Stimulated activated naive CD8-positive, alpha-beta T cell treated with anti-CD3 and anti-CD28 coated beads, Interleukin-15, Interleukin-2, amounts not matched to agents 100 U/mL and 50 U/mL, for 24 hours (primary cell): ENCODE measurements around the gene GLRA2.

Experiments used
- ATAC-seq: fragments of 150-1000 bp; cut with Tn5 transposase; one replicate; pipeline ENCODE4 v1.10.0; 2021
- DNase-seq: peaks from one replicate; pipeline ENCODE4 v3.0.0; 2021

GLRA2 gene

GRCh38 chrX:14702145-14702544, 172.8 kb downstream of the GLRA2 start:
- DNase-seq (no peak), ATAC-seq (no peak)

GRCh38 chrX:14712096-14712495, 182.8 kb downstream of the GLRA2 start:
- DNase-seq (no peak), ATAC-seq (no peak)

GRCh38 chrX:14717949-14718348, 188.6 kb downstream of the GLRA2 start:
- no peak for ATAC-seq
- DNase-seq, result no peak

DNA sequence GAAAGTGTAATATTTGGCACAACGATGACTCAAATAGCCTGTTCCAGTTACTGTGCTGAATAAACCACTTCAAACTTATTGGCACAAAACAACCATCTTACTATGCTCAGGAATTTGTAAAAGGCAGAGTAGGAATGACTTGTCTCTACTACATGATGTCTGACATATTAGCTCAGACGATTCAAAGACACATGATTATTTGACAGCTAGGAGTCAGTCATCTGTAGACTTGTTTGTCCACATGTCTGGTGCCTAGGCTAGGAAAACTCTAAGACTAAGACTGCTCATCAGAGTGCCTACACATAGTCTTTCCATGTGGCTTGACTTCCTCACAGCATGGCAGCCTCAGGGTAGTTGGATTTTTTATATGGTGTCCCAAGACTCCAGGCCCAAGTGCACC, 189.1 kb downstream of the GLRA2 start:
- no peak for ATAC-seq
- no peak for DNase-seq

DNA sequence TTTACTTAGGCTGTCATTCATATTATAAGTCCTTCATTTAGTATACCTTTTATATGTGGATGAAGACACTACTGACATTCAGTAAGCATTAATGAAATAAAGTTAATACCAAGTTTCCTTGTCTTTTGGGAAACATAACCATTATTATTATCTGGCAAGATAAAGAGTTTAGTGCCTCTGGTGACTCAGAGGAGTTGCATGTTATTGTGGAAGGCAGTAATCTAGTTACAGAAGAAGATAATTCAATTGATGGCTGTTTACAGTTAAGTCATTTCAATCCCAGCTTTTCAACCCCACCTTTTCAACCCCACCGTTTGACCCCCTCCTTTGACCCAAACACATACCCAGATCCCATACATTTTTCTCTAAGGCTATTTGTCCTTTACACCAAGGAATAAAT, 199.7 kb downstream of the GLRA2 start:
- DNase-seq (no peak), ATAC-seq (no peak)

DNA sequence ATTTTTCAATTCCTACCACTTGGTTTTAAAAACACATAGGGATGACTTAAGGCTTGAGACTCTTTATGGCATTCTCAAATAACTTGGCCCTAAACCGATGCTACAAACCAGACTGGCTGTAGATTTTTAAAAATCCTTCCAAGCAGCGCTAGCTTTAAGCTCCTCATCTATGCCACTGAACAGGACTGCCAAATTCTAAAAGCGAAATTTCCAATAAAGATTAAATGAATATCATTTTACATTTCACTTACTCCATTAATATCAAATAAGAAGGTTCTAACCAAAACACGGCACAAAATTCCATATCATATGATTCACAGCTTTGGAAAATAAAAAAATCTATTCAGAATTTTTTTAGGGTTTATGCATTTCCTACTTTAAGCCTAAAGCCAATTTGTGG, 209.3 kb downstream of the GLRA2 start:
- ATAC-seq (no peak), DNase-seq (no peak)

GRCh38 chrX:14753441-14753840, 224.1 kb downstream of the GLRA2 start:
- no peak for ATAC-seq

DNA sequence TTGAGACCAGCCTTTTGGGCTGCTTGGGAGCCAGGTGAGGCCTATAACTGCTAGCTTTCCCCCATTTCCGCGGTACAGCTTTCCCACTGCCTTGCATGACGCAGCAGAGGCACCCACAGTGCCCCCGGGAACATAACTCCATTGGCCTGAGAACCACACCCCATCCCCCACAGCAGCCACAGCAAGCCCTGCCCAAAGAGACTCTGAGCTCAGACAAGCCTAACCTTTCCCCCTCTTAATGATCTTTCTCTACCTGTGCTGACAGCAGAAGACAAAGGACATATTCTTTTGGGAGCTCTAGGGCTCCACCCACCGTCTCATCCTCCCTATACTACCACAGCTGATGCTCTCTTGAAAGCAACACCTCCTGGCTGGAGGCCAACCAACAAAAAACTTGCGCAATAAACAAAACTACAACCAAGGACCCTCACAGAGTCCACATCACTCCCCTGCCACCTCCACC, 228.7 kb downstream of the GLRA2 start:
- DNase-seq, result no peak
- ATAC-seq, result no peak

More at GRCh38 chrX:14753441-14753840, 224.1 kb downstream of the GLRA2 start:
- DNase-seq, result no peak

- ATAC-seq (no peak), DNase-seq (no peak)
These were observed 246.1 kb downstream of the GLRA2 start for GRCh38 chrX:14775416-14775815.

DNA sequence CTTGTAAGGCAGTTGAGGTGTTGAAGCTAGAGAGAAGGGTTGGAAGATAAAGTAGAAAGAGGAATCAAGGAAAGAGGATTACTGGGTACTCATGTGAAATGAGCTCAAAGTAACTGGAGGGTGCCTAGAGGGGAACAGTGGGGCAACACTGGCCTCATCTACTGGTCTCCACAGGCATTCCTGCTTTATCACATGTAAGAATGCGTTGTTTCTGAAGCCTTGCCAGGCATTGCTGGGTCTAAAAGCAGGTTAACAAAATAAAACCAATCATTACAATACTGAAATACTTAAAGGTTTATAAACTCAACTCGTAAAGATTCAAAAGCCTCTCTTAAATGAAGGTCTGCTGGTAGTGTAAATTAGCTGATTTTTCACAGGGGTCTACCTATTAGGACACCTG, 247.6 kb downstream of the GLRA2 start:
- ATAC-seq (no peak), DNase-seq (no peak)

GRCh38 chrX:14777525-14777924, 248.2 kb downstream of the GLRA2 start:
- no peak for DNase-seq

GRCh38 chrX:14779580-14779979, 250.2 kb downstream of the GLRA2 start:
- ATAC-seq (no peak), DNase-seq (no peak)

More at GRCh38 chrX:14777525-14777924, 248.2 kb downstream of the GLRA2 start:
- no peak for ATAC-seq
